Omental fat pad (tissue), 4 donors: ENCODE results near the gene HOXD11. TPM values are rescaled to one million over a fixed set of nuclear protein-coding genes. Genes with fewer than 3 reads are reported as not detected.

Experiments used
- ATAC-seq: fragments of 150-250 bp; one replicate; pipeline ENCODE4 v1.9.1; 2016; ENCODE audit warnings: mild to moderate bottlenecking, moderate library complexity; ENCODE audit not compliant: low FRiP score
- DNase-seq: peaks from one replicate; pipeline ENCODE4 v3.0.0-alpha.2; 2019; ENCODE audit warnings: low spot score
- total RNA-seq, 4 donors: library from RNA; depleted of rRNA; stranded (reverse); fragments of >200 nt; gene quantifications; one replicate each; pipeline ENCODE4 v1.1.0, GENCODE V29; 2016
- TF ChIP-seq, protein P1 (sequence below), 3 donors: fragments of 450-650 bp; IDR thresholded peaks; one replicate each; pipeline ENCODE4 v1.5.1; 2016 to 2017; ENCODE audit warnings: antibody characterized with exemption in 3 of 3, mild to moderate bottlenecking in 3 of 3, moderate library complexity in 2 of 3

The HOXD11 gene
- total RNA-seq, 4 donors from 2014 or later: not detected

DNA sequence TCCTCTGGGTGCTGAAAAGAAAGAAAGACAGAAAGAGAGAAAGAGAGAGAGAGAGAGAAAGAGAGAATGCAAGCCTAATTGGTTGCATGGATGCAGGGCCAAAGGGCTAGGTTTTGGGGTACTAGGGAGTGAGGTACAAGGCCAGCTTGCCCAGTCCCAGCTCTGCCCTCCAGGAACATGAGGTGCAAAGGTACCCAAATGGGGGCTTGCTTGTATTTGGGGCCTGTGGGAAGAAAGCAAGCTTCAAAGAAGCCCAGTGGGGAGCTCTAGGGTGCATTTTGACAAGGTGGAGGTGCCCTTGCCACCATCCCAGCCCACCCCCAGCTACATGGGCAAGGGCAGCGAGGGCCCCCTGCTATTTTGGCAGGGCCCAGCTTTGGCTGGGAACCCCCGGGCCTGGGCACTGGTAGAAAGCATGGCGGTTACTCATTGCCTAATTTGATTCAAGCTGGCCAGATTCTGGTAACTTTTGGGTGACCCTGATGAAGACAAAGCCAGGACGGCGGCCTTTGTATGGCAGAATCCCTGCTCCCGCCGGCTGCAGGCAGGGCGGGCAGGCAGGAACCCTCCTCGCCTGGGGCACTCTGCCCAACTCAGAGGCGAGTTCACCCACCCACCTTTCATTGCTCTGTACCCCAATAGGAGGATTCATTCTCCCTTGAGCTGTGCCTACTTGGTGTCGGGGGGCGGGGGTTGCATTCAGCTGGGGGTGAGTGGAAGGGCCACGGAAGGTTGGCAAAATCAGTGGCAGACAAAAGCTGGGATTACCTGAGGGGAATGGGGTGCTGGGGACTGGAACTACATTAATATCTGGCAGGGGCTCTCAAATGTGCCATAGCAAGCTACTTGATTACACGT, 43.7 kb downstream of the HOXD11 start:
- TF ChIP-seq, protein P1, sequence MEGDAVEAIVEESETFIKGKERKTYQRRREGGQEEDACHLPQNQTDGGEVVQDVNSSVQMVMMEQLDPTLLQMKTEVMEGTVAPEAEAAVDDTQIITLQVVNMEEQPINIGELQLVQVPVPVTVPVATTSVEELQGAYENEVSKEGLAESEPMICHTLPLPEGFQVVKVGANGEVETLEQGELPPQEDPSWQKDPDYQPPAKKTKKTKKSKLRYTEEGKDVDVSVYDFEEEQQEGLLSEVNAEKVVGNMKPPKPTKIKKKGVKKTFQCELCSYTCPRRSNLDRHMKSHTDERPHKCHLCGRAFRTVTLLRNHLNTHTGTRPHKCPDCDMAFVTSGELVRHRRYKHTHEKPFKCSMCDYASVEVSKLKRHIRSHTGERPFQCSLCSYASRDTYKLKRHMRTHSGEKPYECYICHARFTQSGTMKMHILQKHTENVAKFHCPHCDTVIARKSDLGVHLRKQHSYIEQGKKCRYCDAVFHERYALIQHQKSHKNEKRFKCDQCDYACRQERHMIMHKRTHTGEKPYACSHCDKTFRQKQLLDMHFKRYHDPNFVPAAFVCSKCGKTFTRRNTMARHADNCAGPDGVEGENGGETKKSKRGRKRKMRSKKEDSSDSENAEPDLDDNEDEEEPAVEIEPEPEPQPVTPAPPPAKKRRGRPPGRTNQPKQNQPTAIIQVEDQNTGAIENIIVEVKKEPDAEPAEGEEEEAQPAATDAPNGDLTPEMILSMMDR (IDR thresholded peaks at IDR 0.05): no peak
- DNase-seq: no peak
- no peak for ATAC-seq

DNA sequence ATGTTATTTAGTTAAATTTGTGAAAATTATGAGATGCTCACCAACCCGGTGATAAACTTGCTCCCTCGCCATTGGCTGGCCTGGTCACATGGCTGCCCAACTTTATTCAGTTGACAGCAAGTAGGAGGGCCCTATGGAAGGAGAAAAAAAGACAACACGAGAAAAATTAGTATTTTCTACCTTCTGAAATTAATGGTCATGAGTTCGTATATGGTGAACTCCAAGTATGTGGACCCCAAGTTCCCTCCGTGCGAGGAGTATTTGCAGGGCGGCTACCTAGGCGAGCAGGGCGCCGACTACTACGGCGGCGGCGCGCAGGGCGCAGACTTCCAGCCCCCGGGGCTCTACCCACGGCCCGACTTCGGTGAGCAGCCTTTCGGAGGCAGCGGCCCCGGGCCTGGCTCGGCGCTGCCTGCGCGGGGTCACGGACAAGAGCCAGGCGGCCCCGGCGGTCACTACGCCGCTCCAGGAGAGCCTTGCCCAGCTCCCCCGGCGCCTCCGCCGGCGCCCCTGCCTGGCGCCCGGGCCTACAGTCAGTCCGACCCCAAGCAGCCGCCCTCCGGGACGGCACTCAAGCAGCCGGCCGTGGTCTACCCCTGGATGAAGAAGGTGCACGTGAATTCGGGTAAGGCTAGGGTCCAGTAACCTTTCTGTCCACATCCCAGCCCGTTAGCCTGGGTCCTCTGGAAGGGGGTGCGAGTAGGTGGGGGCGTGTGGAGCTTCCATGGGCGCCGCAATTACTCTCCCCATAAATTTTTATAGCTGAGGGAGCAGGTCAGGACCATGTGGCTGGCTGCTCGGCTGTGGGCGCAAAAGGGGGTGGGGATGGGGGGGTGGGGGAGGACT, 44.6 kb downstream of the HOXD11 start, which contains the start of gene HOXD4:
Gene HOXD4, plus strand, starts transcription at position 109 of the 846 bp plus-strand sequence. Its CDS starts 84 bp downstream, at position 193.
- no peak for DNase-seq
- ATAC-seq: no peak
- TF ChIP-seq, protein P1 (IDR thresholded peaks at IDR 0.05): no peak

GRCh38 chr2:176152350-176153181, 45.5 kb downstream of the HOXD11 start:
- TF ChIP-seq, protein P1 (IDR thresholded peaks at IDR 0.05): no peak
- ATAC-seq (no peak), DNase-seq (no peak)

- TF ChIP-seq, protein P1 (IDR thresholded peaks at IDR 0.05): no peak
- ATAC-seq (no peak), DNase-seq (no peak)
Observed at GRCh38 chr2:176154576-176155252, 47.6 kb downstream of the HOXD11 start.

DNA sequence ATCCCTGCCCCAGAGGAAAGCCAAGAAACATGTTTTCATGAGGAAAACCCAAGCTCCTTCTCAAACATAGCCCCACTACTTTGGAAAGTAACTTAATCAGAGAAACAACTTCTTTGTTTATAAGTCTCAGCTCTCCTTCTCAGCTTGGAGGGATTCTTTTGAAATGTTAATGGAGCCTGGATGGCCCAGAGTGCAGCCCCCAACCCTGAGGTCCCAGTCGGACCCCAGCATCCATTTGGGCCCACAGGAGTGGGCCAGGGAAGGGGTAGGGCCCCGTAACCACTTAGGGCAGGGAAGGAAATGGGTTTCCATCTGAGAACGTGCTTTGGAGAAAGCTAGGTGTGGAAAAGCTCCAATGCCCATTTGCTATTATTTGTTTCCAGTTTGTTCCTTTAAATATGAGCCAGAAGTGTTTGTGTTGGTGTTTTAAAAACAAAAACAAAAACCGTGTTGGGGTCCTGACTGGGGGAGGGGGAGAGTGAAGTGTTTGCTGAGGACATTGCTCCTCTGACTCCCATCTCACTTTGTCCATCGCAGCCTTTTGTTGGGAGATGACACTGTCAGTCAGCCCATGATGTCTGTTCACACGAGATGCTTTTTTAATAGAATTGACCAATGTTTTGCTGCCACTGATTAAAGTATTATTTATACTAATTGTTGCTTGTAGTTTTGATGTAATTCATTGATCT, 48.4 kb downstream of the HOXD11 start:
- TF ChIP-seq, protein P1 (IDR thresholded peaks at IDR 0.05): no peak
- no peak for DNase-seq

More for the DNA sequence above, 48.4 kb downstream of the HOXD11 start:
- ATAC-seq: no peak
